Brain pericyte (primary cell): Measurements from ENCODE around the gene CELF3.
"Not testable (repeated sequence)": the region's sequence is repeated elsewhere in the genome, so short reads cannot be mapped to it uniquely, and the experiment has no call there.

Source experiments
- DNase-seq: peaks from one replicate; pipeline ENCODE4 v3.0.0-alpha.2; 2012; ENCODE audit warnings: low read depth, low spot score

The CELF3 gene

GRCh38 chr1:151703813-151704212 is 12.8 kb downstream of the CELF3 start:
- DNase-seq, result no peak

- no peak for DNase-seq
Measured at GRCh38 chr1:151702936-151703335, 13.7 kb downstream of the CELF3 start.

- DNase-seq, result no peak
Measured at GRCh38 chr1:151701515-151701914, 15.1 kb downstream of the CELF3 start.

- no peak for DNase-seq
Measured at GRCh38 chr1:151693057-151693651, 23.4 kb downstream of the CELF3 start.

- DNase-seq, result no peak
Measured at GRCh38 chr1:151692226-151692625, 24.4 kb downstream of the CELF3 start.

GRCh38 chr1:151689494-151689893 is 27.1 kb downstream of the CELF3 start:
- DNase-seq, result no peak

- DNase-seq, result no peak
Measured at GRCh38 chr1:151686561-151686960, 30.0 kb downstream of the CELF3 start.

GRCh38 chr1:151684128-151684527 is 32.5 kb downstream of the CELF3 start:
- DNase-seq, result no peak

GRCh38 chr1:151682901-151683300 is 33.7 kb downstream of the CELF3 start:
- not testable (repeated sequence) for DNase-seq

GRCh38 chr1:151681923-151682322 is 34.7 kb downstream of the CELF3 start:
- DNase-seq, result no peak

GRCh38 chr1:151680826-151681225 is 35.8 kb downstream of the CELF3 start:
- DNase-seq, result peak; percentile 15

- no peak for DNase-seq
Measured at GRCh38 chr1:151680391-151680790, 36.2 kb downstream of the CELF3 start.

GRCh38 chr1:151673407-151673806 is 43.2 kb downstream of the CELF3 start:
- DNase-seq, result no peak

- not testable (repeated sequence) for DNase-seq
Measured at GRCh38 chr1:151670036-151670675, 46.4 kb downstream of the CELF3 start.

- no peak for DNase-seq
Measured at GRCh38 chr1:151668090-151668489, 48.5 kb downstream of the CELF3 start.

GRCh38 chr1:151661751-151662150 is 54.9 kb downstream of the CELF3 start:
- no peak for DNase-seq

GRCh38 chr1:151655371-151655770 is 61.2 kb downstream of the CELF3 start:
- no peak for DNase-seq

- no peak for DNase-seq
Measured at GRCh38 chr1:151653397-151653796, 63.2 kb downstream of the CELF3 start.
